GM12874 (cell line): ENCODE results near the gene KCNJ16.

ENCODE experiments used
- TF ChIP-seq, protein P1 (sequence below): IDR thresholded peaks from 2 replicates; pipeline ENCODE4 v1.5.1; 2011; ENCODE audit warnings: low read depth, mild to moderate bottlenecking, control low read depth, low read length, moderate library complexity; ENCODE audit not compliant: insufficient read depth

Gene KCNJ16

DNA sequence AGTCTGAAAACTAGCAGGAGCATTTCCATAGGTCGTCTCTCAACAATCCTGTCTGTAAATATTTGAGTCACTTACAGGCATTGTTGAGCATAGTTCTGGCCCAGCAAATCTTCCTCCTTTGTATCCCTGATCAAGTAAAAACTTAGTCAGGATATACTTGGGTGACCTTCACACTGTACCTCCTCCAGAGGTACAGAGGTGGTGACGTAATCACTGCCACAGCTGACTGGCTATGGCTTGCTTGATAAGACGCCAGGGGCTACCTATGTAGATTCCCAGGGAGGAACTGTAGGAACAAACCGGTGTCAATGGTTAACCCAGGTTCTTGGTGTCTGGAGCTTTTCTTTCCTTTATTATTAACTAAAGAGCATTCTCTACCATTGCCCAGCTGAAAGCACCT lies at the start of gene KCNJ16:
Gene KCNJ16, plus strand, starts transcription at position 270 of the 400 bp plus-strand sequence. CDS start 56,863 bp downstream, outside the sequence.
- TF ChIP-seq, protein P1, sequence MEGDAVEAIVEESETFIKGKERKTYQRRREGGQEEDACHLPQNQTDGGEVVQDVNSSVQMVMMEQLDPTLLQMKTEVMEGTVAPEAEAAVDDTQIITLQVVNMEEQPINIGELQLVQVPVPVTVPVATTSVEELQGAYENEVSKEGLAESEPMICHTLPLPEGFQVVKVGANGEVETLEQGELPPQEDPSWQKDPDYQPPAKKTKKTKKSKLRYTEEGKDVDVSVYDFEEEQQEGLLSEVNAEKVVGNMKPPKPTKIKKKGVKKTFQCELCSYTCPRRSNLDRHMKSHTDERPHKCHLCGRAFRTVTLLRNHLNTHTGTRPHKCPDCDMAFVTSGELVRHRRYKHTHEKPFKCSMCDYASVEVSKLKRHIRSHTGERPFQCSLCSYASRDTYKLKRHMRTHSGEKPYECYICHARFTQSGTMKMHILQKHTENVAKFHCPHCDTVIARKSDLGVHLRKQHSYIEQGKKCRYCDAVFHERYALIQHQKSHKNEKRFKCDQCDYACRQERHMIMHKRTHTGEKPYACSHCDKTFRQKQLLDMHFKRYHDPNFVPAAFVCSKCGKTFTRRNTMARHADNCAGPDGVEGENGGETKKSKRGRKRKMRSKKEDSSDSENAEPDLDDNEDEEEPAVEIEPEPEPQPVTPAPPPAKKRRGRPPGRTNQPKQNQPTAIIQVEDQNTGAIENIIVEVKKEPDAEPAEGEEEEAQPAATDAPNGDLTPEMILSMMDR = no peak

DNA sequence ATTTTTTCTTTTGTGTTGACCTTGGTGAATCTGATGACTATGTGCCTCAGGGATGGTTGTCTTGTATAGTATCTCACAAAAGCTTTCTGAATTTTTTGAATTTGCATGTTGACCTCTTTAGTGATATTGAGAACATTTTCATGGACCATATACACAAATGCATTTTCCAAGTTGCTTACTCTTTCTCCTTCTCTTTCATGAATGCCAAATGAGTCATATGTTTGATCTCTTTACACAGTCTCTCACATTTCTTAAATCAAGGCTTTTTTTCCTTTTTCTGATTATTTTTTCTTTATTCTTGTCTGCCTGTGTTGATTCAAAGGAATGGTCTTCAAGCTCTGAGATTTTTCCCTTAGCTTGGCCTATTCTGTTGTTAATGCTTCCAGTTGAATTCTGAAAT lies 46.6 kb upstream of the KCNJ16 start:
- TF ChIP-seq, protein P1 = no peak

DNA sequence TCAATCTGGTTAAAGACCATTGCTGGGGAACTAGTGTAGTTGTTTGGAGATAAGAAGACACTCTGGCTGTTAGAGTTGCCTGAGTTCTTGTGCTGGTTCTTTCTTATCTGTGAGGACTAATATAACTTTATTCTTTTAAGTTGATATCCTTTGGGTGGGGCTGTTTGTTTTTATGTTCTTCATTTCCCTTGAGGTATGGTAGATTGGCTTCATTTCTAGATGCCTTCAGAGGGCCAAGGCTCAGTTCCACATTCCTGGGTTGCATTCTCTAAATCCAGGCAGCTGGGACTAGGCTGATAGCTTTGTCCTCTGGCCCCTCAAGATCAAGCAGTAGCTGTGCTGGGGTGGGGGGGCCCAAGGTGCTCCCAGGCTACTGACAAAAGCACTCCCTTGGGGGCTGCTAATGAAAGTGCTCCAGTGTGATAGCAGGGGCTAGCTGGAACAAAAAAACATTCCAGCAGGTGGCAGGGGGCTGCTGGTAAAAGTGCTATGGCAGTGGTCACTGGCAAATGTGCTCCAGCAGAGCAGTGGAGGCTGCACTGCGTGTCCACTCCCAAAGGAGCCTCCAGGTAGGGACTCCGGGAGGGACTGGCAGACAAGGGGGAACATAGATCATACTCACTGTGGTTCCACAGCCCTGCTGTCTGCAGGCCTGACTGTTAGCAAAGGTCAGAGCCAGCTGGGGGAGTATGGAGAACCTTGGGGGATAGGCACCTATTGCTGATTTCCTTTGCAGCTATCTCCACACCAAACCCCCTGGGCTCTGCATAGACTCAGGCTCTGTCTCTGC lies 45.9 kb upstream of the KCNJ16 start:
- TF ChIP-seq, protein P1 = no peak

DNA sequence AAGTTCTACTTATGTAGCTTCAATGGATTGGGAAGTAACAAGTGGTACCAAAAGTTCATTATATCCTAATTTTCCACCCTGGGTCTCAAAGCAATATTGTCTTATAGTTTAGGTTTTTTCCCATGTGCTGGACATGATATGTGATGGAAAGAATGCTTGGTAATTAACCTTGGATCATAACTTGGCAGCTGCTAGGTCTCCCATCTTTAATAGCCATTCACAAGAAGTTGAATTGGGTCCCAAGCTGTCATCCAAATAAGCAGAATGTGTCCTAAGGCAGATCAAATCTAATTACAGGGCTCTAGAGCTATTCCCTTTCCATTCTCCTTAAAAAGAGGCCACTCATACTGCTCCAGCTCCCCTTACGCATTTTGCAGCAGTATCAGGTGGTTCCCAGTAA lies 44.7 kb upstream of the KCNJ16 start:
- TF ChIP-seq, protein P1 = no peak

DNA sequence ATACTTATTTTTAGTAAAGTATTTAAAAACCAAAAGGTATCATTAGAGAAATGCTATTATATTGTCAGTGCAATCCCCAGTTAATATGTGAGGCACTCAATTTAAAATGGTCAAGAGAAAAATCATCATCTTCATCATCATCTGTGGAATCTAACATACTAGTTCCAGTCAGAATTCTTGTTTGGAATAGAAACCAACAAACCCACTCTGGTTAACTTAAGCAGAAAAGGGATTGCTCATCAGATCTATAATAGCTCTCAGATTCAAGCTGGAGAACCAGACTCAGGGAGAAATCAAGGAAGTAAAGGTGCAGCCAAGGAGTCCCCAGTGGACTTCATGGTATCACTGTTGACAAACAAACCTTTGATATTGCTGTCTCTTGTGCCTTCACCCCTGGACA lies 43.7 kb upstream of the KCNJ16 start:
- TF ChIP-seq, protein P1 = no peak

DNA sequence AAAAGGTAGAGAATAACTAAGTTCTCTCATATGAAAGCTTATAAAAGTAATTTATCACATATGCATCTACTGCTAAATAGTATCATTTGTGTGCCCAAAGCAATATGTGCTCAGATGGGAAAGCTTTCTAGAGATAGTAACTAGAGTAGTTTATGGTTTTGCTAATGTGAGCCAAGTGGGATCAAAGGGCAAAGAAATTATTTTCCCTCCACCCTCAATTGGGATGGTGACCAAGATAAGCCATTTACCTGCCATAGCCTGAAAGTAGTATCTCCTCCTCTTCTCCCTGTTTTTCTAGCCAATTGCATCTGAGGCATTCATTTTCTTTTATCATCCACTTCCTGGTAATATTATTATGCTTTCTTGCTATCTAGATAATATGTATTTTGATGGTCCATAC lies 41.9 kb upstream of the KCNJ16 start:
- TF ChIP-seq, protein P1 = no peak

DNA sequence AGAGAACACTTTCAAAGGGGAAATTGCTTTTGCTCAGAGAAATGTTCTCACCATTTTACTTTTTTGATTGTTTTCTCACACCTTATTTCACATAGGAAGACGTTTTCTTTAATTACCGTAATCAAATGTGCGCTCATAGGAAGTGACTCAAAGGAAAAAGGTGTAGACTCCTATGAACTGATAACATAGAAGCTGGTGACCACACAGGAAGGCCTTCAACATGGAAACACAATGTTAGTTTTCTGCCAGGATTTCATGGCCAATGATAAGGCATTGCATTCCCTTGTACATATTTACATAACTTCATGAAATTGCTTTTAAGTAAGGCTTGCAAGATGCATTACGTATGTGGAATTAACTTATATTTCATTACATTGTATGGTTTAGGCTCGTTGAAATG lies 40.9 kb upstream of the KCNJ16 start:
- TF ChIP-seq, protein P1 = no peak
